ENCODE data around the gene TMEM125.

The TMEM125 gene

DNA sequence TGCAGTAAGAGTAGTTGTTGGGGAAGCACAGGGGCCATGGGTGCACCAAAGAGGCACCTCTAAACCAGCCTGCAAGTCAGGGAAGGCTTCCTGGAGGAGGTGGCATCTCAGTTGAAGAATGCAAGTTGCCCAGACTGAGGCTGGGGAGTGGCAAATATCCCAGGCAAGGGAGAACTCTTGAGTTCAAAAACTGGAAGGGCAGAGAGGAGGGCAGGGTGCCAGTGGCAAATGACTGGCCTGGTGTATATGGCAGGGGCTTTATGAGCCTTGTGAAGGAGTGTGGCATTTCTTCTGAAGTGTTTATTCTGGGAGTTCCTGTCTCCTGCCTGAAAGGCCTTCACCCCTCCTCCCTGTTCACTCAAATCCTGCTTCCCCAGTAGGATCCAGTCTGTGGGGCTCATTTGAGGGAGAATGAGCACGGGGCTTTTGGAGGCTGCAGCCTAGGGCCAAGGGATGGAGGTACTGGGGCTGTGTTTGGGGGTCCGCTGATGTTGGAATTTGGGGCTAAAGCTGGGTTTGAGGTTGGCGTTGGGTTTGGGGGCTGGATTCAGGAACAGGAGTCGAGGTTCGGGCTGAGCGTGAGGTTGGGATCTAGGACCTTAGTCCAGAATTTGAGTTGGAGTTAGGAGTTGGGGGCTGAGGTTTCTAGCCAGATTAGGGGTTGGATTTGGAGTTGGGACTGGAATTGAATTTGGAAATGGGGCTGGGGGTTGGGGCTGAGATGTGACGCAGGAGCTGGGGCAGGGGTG is at the start of gene TMEM125:
TMEM125 (plus strand) TSS at position 357 of the 749 bp plus-strand sequence. CDS start 2,740 bp downstream, outside the sequence.
- DNase-seq = no peak

DNA sequence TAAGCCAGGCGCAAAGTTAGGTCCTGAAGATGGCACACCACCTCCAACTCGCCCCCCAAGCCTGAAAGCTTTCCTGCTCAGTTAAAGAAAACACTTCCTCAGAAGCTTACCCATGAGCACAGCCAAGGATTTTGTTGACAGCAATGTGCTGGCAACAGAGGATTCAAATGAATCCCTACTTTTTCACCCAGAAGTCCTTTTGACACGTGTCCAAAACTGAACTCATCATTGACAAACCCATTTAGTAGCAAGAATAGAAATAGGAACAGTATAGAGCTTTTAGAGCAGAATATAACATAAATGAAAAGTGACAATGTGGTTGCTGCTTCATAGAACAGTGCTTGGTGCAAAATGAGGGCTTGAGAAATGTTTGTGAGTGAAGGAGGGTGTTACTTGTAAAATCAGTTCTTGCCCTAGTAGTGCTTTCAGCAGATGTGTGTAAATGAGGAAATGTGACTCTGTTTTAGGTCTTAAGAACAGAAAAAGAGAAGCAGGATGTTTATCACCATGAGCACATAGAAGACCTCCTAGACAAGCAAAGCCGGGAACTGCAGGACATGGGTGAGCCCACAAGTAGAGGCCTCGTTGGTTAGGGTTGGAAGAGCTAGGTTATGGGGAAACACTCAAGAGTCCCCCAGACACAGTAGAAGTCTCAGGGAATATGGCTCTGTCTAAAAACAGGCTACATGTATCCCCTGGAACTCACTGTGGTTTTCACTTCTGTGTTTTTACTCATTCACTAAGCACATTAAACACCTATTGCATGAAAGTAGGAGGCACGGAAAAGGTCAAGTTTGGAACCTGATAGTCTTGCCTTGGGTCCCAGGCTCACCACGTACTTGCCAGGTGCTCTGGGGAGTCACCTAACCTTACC is 48.6 kb upstream of the TMEM125 start:
- DNase-seq = no peak

DNA sequence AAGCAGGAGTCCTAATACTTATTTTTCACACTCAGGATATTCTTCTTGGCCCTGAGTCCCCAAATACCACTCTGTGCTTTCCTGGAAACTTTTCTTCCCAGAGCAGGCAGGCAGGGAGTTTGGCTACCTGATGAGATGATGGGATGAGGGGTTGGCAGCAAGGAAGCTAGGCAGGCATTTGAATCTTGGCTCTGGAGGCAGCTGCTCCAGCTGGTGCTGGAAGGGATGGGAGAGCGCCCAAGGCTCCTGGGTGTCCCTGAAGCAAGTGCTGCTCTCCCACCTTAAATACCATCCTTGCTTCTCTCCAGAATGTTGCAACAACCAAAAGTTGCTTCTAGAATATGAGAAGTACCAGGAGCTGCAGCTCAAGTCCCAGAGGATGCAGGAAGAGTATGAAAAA is 48.0 kb upstream of the TMEM125 start:
- no peak for DNase-seq

DNA sequence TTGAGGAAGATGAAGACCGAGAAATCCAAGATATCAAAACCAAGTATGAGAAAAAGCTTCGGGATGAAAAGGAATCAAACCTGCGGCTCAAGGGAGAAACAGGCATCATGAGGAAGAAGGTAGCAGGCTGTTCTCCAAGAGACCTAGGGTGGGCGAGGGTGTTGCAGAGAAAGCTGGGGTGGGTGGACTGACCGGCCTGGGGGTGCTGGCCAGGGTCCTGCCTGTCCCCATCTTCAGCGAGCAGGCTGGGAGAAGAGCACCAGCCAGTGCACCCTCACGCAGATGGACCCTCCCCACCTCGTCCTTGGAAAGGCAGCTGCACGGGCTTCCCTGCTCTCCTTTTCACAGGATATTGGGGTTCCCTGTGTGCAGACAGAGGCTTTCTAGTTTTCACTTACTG is 46.9 kb upstream of the TMEM125 start:
- DNase-seq = no peak

DNA sequence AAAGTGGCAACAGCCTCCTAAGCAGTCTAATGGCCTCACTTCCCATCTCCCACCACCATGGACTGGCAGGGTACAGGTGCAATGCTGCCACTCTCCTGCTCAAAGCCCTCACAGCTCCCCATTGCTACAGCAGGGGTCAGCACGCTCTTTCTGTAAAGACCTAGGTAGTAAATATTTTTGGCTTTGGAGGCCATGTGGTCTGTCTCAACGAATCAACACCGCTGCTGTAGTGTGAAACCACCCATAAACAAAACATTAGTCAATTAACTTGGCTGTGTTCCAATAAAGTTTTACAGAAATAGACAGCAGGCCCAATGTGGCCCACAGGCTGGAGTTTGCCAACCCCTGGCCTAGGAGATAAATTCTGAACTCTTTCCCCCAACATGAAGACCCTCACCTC is 44.6 kb upstream of the TMEM125 start:
- no peak for DNase-seq

DNA sequence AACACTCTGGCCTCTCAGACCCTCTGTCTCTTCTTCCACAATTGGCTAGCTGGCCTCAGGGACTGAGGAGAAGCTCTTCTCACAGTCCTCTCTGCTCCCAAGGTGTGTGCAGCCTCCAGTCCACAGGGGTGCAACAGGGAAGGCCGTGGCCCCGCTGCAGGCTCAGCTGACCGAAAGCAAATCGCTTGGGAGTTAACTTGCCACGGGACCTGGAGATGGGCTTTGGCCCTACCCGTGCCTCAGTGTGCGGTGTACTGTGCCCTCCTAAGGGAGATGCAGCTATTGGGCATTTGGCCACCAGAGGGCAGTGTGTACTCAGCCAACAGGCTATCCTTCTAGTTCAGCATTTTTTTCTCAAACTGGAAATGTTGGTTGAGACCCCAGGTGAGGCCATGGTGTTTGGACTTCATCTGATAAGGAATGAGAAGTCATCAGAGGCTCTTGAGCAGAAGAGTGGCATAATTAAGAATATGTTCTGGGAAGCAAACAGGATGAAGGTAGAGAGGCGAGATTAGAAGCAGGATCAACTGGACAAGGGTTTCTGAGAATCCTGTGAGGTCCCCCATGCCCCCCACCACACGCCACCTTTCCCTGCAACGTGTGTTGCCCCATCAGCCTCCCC is 42.5 kb upstream of the TMEM125 start:
- DNase-seq = peak; percentile 77

DNA sequence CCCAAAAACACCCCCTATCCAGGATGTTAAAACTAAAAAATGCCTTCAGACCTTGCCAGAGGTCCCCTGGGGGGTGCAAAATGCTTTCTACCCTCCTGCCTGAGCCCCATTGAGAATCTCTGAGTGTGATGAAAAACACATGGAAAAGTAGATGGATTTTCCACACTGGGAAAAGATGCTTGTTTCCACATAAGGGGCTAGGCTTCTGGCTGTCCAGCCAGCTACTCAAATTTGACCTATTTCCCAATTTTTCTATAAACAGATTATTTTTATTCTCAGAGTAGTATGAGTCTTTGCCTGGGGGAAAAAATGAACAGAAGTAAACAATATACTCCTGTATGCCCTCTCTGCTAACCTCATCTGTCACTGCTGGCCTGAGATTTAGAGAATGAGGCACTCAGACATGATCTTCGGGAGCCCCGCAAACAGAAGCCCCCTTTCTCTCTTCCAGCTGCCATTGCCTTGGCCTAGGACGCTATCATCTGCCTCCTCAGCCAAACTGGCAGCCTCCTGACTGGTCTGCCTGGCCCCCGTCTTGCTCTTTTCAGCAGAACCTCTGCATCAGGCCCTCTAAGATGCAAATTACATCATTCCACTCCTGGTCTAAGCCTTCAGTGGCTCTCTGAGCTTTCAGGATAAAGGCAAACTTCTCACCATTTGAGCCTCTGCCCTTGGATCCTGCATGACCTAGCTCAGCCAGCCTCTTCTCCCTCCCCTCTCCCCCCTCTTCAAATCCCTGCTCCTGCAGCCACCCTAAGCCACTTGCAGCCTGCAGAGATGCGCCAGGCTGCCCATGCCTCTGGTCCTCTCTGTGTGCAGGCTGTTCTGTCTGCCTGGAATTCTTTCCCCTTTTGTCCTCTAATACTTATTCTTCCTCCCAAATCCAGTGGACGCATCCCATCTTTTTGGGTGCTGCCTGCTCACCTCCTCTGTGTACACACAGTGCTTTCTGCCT is 39.7 kb upstream of the TMEM125 start:
- DNase-seq = no peak

DNA sequence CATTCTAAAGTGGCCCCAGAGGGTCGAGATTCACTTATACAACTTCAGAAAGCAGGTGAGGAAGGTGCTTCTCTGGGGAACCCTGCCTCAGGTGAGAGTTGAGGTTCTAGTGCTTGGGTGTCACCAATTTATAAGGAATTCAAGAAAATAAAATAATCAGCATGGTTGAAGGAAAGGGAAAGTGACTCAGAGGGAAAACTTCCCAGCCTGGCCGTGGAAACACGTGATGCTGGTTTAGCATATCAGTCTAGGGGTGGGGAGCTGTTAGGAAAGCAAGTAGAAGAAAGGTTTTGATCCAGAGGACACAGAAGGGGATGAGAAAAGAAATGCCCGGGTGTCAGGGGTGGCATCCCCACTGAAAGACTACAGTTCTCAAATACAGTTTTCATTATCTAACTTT is 37.7 kb upstream of the TMEM125 start:
- no peak for DNase-seq

DNA sequence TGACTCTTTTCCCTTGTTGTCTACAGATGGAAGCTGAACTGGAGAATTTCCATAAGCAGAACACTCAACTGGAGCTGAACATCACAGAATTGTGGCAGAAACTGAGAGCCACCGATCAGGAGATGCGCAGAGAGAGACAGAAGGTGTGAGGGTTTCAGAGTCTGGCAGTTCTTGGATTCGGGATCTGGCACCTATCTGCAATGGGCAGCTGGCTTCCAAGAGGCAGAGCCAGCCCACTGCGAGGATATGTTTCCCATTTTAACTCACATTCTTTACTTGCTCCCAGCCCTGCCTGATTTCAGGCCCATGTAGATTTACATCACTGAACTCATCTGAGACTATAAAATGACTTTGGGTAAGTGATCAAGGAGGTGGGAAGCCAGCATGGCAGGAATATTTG is 37.3 kb upstream of the TMEM125 start:
- DNase-seq = no peak

DNA sequence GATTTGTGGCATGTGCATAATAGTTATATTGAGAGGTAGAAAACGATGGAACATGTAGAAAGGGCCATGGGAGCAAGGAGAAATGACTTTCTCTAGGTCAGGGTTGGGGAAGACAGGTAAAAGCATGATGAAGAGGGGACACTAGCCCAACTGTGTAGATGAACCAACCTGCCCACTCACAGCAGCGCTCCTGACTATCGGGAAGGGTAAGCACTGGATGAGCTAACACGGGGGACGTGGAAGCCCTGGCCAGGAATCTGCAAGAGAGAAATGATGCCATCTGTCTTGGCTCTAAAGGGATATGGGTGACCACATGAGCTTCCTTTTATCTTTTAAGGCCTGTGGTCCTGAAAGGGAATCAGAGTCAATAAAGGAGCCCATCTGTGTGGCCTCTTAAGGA is 36.2 kb upstream of the TMEM125 start:
- no peak for DNase-seq

DNA sequence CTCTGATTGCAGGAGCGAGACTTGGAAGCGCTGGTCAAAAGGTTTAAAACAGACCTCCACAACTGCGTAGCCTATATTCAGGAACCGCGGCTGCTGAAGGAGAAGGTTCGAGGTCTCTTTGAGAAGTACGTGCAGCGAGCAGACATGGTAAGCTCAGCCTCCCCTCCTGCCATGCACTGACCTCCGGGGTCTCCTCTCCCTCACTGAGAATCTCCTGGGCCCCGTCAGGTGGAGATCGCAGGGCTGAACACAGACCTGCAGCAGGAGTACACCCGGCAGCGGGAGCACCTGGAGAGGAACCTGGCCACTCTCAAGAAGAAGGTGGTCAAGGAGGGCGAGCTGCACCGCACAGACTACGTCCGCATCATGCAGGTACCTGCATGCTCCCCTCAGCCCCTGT is 35.5 kb upstream of the TMEM125 start:
- no peak for DNase-seq

DNA sequence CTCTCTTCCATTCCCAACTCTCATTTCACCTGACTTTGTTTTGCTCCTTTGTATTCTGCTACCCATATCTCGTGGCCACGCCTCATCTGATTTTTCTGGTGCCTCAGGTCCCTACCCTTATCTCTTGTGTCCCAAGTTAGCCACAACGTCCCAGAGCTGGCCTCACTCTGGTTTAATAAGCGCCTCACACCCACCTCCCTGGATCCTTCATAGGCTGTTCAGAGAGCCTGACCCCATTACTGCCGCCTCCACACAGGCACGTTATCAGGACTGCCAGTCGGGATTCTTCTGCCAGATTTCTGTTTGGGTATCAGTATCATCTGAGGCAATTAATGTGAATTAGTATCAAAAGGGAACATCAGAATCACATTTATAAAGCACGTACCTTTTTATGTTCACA is 34.7 kb upstream of the TMEM125 start:
- no peak for DNase-seq

DNA sequence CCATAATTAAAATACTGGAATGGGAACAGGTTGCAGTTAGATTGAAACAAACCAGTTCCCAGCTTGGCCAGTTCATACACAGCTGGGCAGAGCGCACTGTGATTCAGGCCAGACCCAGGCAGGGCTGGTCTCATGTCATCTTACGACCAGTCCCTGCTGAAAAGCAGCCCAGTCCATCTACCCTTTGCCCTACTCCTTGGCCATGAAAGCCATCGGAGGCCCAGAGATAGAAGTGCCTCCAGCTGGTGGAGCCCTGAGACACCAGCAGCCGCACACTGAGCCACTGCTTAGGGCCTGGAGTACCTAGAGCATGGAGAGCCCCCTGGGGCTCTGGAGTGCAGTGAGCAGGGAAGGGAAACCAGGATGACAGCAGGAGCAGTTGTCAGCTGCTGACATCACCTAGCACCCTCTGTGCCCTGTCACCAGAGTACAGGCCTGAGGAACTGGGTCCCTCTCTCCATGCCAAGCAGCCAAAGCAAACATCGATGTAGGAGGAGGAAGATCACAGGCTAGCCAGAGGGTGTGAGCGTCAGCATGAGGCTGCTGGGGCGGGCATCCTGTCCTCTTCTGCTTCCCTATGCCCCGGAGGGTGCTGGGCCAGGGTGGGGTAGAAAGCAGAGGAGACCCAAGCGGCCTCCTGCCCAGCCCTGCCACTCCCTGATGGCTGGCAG is 34.2 kb upstream of the TMEM125 start:
- DNase-seq = no peak

DNA sequence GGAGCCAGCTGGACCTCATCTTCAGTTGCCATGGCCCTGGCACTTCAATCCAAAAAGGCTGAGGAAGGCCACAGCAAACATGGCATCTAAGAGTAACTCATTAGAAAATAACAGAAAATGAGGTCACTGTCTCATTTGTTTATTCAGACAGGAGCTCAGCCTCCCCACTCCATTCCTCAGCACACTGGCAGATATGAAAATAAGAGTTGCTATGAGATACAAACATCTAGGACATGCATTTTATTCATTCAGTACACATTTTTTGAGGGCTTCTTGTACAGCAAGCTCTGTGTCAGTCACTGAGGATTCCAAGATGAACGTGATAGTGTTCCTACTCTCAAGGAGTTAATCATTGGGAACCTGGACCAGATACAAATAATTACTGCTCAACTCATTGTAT is 32.7 kb upstream of the TMEM125 start:
- DNase-seq = no peak

DNA sequence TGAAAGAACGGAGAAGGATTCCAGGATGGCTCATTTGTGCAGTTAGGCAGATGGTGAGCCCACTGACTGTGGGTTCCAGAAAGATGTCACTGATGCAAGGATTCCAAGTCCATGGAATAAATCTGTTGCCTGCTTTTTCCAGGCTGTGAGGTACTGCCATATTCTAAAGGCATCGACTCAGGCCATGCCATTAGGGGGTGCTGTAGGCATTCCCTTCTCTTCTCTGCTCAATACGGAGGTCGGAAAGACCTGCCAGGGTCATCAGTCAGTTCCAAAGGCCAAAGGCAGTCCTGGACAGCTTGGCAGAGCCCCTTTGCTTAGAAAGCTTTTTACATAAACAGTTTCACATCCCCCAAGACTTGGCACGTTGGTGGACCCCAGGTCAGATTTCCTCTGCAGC is 31.7 kb upstream of the TMEM125 start:
- DNase-seq = peak; percentile 12

DNA sequence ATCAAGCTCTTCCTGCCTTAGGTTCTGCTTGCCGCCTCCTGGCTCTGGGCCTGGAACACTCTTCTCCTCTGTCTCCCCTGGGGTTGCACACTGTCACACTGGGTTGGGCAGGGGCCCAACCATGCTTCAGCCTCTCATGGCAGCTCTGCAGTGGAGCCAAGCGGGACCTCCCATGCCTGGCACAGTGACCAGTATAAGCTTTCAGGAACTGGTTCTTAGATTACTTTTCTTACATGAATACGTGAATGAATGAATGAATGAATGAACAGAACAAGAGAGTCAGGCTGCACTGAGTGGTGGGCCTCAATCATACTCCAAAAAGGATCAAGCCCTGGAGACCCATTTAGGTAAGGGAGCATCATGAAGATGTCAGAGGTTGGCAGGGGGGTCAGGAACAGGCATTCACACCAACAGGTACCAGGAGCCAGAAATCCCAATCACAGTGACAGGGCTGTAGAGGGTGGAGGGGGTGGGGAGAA is 30.8 kb upstream of the TMEM125 start:
- DNase-seq = no peak

DNA sequence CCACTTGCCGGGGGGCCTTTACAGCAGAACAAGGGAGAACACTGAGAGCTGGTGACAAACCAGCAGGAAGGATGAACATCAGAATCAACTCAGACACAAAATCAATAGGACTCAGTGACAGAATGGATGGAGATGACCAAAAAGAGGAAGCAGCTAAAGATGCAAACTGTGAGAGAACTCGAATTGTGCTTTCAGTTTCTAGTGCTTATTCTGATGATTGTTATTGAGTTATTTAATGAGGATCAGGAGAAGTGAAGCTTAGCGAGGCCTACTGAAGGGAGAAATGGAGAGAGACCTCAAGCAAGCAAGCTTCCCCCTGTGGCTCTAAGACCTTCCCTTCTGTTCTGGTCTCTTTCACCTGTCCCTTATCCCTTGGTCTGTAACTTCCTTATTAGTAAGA is 30.3 kb upstream of the TMEM125 start:
- DNase-seq = no peak

DNA sequence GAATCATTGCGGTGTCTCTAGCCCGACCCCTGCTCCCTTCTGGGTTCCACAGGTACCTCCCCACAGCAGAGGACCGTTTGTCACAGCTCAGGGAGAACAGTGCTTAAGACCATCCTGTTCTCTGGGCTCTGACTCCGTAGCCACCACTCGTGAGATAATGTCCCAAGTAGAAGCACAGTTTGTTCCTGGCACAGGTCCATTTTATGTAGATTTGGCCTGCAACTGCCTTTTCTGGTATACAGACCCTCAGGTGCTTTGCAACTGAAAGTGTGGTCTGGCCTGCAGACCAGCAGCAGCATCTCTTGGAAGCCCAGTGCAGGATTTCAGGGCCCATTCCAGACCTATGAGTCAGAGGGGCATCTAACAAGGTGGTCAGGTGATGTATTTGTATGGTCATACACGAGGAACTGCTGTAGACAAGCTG is 28.4 kb upstream of the TMEM125 start:
- no peak for DNase-seq

DNA sequence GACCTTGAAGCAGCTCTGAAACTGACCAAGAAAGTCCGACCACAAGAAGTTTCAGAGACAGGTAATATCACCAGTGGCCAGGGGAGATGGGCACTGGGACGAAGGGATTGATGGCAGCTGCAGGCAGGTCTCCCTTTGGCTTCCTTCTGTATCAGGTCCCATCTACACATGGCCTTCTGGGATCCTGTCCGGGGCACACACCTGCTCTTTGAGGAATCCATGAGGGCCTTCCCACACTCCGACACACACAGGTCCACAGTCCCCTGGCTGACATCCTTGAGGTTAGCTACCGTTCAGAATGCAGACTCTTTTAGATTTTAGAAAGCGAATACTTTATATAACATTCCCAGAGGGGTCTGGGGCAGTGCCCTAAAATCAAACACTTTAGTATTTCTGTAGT is 26.5 kb upstream of the TMEM125 start:
- no peak for DNase-seq

DNA sequence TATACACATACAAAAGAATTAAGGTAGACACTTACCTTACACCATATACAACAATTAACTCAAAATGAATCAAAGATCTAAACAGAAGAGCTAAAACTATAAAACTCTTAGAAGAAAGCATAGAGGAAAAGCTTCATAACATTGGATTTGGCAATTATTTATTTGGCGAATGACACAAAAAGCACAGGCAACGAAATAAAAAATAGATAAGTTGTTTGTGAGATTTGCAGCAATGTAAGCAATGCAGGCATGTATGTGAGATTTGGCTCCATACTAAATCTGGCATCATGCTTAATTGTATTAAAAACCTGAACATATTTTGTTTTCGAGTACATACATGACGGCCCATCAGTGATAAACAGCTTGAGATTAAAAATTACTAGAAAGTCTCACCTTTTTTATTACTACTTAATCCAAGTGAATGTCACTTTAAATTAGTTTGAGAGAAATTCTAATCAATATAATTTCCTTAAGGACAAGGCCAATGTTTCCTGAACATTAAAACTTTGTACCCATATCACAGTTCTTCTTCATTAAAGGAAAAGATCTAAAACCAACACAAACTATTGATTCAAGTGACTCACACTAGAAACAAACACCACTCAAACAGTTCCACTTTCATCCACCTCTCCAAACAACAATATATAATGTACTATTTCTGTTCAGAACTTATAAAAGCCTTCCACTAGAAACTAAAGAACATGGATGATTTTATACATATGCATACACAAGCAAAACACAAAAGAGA is 23.1 kb upstream of the TMEM125 start:
- no peak for DNase-seq

DNA sequence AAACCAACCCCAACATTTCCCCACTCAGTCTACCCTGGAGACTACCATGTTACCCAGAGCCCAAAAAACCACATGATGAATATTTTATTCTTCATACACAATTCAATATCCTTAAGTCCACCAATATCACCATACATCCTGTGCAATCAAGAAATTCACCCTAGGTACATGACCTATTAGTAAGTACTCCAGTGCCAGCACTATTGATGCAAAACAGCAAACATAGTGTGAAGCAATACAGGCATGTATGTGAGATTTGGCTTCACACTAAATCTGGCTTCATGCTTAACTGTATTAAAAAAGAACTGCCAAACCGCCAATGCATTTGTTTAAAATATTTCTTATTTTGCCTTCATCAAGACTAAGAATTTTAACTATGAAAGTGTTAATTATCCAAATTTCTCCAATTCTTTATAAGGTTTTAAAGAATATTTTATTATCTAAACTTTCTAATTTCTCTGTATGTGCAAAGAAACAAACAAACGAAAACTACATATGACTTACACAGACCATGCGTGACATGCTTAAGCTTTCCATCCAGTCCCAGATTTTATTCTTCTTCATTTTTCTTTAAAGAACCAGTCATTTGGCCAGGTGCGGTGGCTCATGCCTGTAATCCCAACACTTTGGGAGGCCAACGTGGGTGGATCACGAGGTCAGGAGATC is 22.4 kb upstream of the TMEM125 start:
- DNase-seq = no peak

Measured in NCI-H2171 treated with DMSO at 0.1 percent for 48 hours (cell line).